Urinary bladder (tissue), 4 donors: ENCODE results near the gene SLC30A3. TPM values are rescaled to one million over a fixed set of nuclear protein-coding genes. Genes with fewer than 3 reads are reported as not detected.
"Not testable (repeated sequence)": the region's sequence is repeated elsewhere in the genome, so short reads cannot be mapped to it uniquely, and the experiment has no call there.

ENCODE experiments used
- DNase-seq: peaks from one replicate; pipeline ENCODE4 v3.0.0-alpha.2; 2015; ENCODE audit errors: extremely low spot score
- H3K27ac ChIP-seq: one replicate; pipeline ENCODE4 v1.5.1; 2013; ENCODE audit warnings: low read depth, mild to moderate bottlenecking, moderate library complexity
- H3K36me3 ChIP-seq: one replicate; pipeline ENCODE4 v1.6.1; 2013; ENCODE audit warnings: mild to moderate bottlenecking, moderate library complexity; ENCODE audit not compliant: insufficient read depth
- H3K4me1 ChIP-seq: one replicate; pipeline ENCODE4 v1.6.1; 2013; ENCODE audit warnings: mild to moderate bottlenecking, moderate library complexity; ENCODE audit not compliant: insufficient read depth
- H3K4me3 ChIP-seq: one replicate; pipeline ENCODE4 v1.5.1; 2013; ENCODE audit warnings: low read depth, low read length
- WGBS: extraction: QIAGEN DNeasy Blood & Tissue Kit; methylation state at CpG from one replicate; pipeline ENCODE4 v1.1.7; 2013; 5-methylcytosine and 5-hydroxymethylcytosine counted together
- polyA plus RNA-seq: library from polyadenylated mRNA; stranded (reverse); fragments of 200-250 nt; gene quantifications from one replicate; pipeline ENCODE4 v1.2.3, GENCODE V29; 2013
- total RNA-seq: library from RNA; depleted of rRNA; stranded (reverse); fragments of >200 nt; gene quantifications from one replicate; pipeline ENCODE4 v1.2.3, GENCODE V29; 2014
- donor health status: healthy with polysubstance abuse.
- donor health status: healthy.

The SLC30A3 gene
- total and polyA plus RNA-seq, 2 donors: 0.04 to 0.53 TPM

DNA sequence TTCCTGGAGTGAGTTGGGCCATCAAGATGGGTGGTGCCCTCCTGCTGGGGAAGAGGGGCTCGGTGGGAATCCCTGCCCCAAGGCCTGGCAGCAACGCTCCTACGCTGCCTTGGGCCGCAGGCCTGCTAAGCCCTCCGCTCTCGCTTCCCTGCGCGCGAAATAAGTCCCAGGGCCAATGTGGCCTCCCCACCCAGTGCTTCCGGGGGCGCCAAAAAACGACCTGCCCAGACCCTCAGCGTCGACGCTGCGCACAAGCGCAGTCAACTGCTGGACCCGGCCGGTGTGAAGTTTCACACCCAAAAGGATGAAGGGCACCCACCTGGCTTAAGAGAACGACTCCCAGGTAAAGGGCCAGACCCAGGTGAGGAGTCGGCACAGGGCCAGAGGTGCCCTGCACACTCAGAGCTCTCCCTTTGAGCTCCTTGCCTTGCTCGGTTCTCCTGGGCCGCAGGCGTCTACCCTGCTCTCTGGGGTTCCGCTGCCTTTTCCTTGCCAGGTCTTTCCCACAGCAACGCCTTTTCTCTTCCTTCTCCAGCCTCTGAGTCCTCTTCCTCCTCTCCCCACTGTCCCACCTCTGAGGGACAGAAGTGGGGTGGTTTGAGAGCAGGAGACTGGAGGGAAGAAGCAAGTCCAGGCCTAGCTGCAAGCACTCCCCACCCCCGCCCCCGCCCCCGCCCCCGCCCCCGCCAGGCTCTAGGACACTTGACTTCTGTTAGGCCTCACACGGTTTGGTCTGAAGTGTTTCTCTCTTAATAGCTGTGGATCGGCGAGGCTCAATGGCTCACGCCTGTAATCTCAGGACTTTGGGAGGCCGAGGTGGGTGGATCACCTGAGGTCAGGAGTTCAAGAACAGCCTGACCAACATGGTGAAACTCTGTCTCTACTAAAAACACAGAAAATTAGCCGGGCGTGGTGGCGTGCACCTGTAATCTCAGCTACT is 12.6 kb upstream of the SLC30A3 start, which contains the start of gene DNAJC5G:
TSS of gene DNAJC5G (plus strand) at position 223 of the 940 bp plus-strand sequence. CDS start 1,296 bp downstream, outside the sequence.
- H3K4me1 ChIP-seq: no peaks in the 10 kb centered on the region
- 80% methylated on average over 39 of the region's 39 CpGs for WGBS
- H3K36me3 ChIP-seq: no peaks in the 10 kb centered on the region
- H3K27ac ChIP-seq: no peak within 1 kb of the TSS
- no peak for DNase-seq
- H3K4me3 ChIP-seq: no peak within 1 kb of the TSS

DNA sequence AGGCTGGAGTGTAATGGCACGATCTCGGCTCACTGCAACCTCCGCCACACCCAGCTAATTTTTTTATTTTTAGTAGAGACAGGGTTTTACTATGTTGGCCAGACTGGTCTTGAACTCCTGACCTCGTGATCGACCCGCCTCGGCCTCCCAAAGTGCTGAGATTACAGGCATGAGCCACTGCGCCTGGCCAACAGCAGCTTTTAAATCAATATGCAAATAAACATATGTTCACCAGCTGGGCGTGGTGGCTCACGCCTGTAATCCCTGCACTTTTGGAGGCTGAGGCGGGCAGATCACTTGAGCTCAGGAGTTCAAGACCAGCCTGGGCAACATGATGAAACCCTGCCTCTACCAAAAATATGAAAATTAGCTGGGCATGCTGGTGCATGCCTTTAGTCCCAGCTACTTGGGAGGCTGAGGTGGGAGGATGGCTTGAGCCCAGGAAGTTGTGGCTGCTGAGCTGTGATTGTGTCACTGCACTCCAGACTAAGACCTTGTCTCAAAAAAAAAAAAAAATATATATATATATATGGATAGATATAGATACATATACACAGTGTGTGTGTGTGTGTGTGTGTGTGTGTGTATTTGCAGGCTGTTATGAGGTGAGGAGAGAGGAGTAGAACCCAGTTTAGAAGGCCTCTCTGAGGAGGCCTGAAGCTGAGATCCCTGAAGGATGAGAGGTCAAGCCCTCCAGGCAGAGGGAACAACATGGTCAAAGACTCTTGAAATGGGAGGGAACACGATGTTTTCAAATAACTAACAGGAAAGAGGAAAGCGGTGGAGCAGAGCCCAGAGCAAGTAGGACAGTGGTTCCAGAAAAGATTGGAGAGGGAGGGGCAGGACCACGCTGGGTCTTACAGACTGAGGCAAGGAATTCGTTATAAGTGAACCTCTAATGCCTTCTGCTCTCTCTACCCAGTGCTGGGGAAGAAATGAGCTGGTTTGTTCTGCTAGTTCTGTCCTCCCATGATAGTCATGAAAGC is 10.0 kb upstream of the SLC30A3 start:
- H3K4me3 ChIP-seq, H3K27ac ChIP-seq, DNase-seq, H3K36me3 ChIP-seq, H3K4me1 ChIP-seq: not testable (repeated sequence)
- WGBS: 71% methylated on average over 15 of the region's 15 CpGs

DNA sequence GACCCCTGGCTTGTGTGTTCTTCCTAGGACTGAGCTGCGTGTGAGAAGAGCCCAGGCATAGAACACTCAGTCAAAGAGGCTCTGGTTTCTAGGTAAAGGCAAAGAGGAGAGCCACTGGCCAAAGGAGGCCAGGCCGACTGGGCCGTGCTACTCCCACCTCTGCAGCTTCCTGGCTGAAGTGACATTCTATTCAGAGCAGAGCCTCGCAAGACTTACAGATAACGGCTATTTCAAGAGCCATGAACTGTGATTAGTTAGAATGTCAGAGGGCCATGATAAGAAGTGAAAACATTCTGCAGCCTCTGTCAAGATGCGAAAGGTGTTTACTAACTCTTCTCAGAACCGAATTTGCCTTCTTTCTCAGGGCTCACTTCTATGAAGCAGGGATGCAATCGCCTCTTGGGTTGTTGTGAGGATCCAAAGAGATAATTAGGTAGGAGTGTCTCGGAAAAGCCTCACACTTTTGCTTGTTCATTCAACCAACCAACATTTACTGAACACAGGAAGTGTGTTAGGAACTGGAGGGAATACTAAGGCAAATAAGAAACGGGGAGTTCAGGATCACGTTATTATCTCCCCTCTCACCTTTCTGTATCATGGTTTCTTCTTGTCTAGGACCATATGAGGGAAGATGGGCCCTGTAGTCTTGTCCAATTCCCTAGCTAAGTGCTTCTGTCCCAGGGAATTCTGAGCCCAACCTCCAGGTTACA is 8.9 kb upstream of the SLC30A3 start:
- Histone ChIP-seq H3K27ac (no peak overlapping the region), H3K36me3 (no peaks in the 10 kb centered on the region), H3K4me1 (no peaks in the 10 kb centered on the region), H3K4me3 (no peak overlapping the region)
- DNase-seq: no peak
- WGBS: 50% methylated on average over 11 of the region's 11 CpGs

DNA sequence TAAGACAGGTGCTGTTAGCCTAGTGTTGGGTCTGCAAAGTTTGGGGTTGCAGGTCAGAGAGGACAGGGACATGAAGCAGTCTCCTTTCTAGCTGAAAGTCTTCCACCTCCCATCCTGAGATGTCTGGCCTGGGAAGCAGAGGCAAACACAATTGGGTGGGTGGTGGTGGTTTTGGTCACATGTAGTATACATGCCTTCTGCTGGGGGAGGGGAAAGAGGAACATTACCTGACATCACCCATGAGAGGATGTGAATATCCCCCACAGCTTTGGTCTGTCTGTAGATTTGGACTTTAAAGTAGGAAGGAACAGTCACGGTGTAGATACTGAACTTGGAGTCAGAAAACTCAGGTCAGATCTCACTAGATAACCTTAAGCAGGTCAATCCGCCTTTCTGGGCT is 7.8 kb upstream of the SLC30A3 start:
- 63% methylated on average over 2 of the region's 2 CpGs for WGBS
- Histone ChIP-seq H3K27ac (no peak overlapping the region), H3K4me3 (no peak overlapping the region), H3K4me1 (no peaks in the 10 kb centered on the region), H3K36me3 (no peaks in the 10 kb centered on the region)
- DNase-seq: no peak

DNA sequence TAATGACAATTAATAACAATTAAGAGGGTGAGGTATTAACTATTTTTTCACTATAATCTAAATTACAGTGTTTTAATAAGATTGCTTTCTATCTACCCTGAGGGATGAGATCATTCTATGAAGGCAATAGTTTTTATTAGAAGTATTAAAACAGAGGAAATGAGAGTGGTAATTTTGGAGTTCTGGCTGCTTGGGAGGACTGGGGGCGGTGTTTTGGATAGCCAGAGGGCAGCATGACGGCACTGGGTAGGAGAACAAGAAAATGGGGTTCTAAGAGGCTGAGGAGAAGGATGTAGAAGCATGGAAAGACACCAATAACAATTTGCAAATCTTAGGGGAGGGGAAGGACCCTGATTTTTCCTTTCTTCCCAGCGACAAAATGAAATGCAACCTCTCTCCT is 7.3 kb upstream of the SLC30A3 start:
- no peak for DNase-seq
- WGBS: 72% methylated on average over 3 of the region's 3 CpGs
- Histone ChIP-seq H3K4me1 (no peaks in the 10 kb centered on the region), H3K4me3 (no peak overlapping the region), H3K27ac (no peak overlapping the region), H3K36me3 (no peaks in the 10 kb centered on the region)

DNA sequence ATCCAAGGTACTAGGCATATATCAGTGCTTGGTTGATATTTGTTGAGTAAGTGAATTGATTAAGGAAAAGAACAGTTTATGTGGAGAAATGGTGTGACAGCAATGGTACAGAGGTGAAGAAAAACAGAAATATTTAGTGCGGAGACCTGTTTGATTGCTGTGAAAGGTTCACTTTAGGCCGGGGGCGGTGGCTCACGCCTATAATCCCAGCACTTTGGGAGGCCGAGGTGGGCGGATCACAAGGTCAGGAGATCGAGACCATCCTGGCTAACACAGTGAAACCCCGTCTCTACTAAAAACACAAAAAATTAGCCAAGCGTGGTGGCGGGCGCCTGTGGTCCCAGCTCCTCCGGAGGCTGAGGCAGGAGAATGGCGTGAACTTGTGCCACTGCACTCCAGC is 5.4 kb upstream of the SLC30A3 start:
- 90% methylated on average over 13 of the region's 13 CpGs for WGBS
- H3K4me3 ChIP-seq, H3K36me3 ChIP-seq, H3K27ac ChIP-seq, DNase-seq, H3K4me1 ChIP-seq: not testable (repeated sequence)

DNA sequence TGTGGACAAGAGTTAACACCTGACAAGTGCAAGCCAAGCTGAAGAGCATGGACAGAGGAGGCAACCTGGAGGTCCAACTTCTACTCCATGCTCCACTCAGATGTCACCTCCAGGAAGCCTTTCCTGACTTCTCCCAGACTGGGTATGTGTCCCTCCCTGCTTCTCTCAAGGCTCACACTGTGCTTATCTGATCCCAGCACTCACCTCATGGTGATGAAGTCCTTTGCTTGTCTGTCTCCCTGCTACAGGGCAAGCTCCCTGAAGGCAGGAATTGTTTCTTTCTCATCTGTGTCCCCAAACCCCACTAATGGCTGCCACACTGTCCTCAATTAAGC is 2.7 kb upstream of the SLC30A3 start:
- no peak for DNase-seq
- H3K36me3 ChIP-seq: no peaks in the 10 kb centered on the region
- H3K4me3 ChIP-seq: no peak overlapping the region
- H3K4me1 ChIP-seq: no peaks in the 10 kb centered on the region
- H3K27ac ChIP-seq: no peak overlapping the region

DNA sequence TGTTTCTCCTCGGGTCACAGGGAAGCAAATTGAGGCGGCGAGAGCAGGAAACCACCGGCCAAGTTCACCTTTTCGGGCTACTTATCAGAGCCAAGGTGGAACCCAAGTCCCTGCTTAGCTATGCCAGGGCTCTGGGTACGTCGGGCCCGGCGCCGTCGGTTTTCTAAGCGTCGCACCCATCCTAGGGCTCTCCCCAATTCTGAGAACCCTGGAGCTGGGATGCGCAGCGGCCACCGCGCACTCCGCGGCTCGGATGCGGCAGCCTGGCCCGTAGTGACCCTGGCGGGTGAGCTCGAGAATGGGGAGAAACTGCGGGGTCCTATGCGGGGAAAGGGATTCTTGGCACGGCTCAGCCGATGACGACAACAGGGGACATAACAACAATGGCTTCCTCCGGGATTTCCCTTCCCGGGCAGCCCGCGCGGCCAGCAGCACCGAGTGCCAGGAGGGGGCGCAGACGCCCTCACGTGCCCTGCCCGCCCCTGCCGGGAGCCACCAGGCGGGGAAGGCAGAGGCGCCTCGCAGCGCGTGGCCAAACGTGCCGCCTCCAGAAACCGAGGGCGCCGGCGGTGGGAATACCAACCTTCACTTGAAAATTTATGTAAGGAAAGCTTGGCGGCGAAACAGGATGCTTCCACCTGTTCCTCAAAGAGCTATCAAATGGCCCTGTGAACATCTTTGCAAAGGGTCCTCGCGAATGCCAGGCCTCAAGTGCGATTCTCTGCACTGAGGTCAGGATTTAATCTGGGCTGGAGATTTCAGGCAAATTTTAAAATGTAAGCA is 2.1 kb upstream of the SLC30A3 start:
- no peak for DNase-seq
- Histone ChIP-seq H3K4me1 (no peaks in the 10 kb centered on the region), H3K27ac (no peak overlapping the region), H3K4me3 (no peak overlapping the region), H3K36me3 (no peaks in the 10 kb centered on the region)
- WGBS: 3% methylated on average over 56 of the region's 56 CpGs

DNA sequence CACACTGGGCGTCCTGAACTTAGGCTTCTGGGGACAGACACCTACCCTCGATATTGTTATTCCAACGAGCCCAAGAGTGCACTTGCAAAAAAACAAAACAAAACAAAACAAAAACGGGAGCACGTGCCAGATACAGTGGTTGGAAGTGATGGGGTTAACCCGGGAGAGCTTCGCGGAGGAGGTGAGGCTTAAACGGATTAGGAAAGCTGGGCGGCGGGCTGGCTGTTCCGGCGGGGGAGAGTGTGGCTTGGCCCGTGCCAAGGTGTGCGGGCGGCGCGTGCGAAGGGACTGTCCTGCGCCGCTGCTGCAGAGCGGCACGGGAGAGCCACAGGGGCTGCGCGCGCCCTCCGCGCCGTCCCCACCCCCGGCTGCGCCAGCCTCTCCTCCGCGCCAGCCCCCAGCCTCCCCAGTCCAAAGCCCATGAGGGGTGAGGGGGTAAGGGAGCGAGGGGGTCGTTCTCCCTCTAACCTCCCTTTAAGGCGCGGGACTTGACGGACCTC is 1.5 kb upstream of the SLC30A3 start:
- Histone ChIP-seq H3K36me3 (no peaks in the 10 kb centered on the region), H3K4me3 (no peak overlapping the region), H3K27ac (no peak overlapping the region), H3K4me1 (no peaks in the 10 kb centered on the region)
- DNase-seq: no peak
- under 1% methylated on average over 38 of the region's 38 CpGs for WGBS

DNA sequence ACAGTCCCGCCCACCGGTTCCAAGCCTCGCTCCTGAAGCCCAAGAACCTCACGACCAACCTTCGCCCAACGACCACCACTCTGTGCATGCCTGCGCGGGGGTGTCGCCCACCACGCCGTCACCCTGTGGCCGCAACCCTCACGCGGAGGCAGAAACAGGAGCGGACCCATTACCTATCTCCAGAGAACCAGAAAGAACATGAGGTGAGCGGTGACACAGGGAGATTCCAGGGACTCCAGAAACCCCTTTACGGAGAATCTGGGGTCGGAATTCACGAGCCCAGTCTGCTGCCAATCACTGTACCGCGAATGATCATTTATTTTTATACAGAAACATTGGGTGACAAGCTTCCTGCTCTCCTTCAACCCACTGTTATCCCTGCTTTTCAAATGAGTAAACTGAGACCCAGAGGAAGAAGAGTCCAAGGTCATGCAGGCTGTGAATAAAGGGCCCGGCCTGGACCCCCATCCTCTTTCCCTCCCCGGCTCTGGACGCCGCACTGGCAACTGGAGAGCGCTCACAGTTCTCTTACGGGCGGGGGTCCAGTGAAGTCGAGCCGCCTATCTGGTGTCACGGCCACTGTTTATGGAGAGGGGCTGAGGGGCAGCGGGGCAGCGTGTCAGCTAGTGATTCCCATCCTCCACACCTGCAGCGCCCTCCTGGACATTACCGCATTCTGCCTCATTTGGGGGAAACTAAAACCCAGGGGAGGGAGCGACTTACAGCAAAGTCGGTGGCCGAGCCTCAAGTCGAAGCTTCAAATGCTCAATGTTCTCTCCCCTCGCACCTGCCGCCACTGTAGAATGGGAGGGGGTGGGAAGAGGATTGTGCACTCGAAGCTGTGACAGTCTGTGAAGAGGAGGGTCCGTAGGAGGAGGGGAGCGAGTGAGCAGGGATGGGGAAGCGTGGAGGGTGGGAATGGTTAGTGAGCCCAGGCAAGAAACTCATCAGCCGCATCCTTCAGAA is 723 bp upstream of the SLC30A3 start:
- Histone ChIP-seq H3K27ac (no peak overlapping the region), H3K4me1 (no peaks in the 10 kb centered on the region), H3K36me3 (no peaks in the 10 kb centered on the region), H3K4me3 (peak overlapping the region; percentile 46)
- 1% methylated on average over 46 of the region's 46 CpGs for WGBS
- DNase-seq: no peak

DNA sequence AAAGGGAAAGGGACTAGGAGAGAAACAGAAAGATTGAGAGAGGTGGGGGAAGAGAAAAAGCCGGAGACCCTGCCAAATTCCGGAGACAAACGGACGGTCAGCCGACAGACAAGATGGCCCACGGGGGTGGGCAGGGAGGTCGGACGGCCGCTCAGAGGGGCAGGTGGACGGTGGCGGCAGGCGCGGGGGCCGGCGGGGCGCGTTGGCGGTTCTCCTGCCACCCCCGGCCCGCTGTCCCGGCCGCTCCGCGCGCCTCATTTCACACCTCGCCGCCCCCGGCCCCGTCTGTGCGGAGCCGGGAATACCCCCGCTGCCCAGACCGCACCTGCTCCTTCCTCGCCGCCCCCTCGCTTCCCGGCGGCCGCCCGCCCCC is 935 bp downstream of the SLC30A3 start:
- WGBS: 3% methylated on average over 40 of the region's 40 CpGs
- Histone ChIP-seq H3K4me3 (peak overlapping the region; percentile 46), H3K4me1 (no peaks in the 10 kb centered on the region), H3K36me3 (no peaks in the 10 kb centered on the region), H3K27ac (no peak overlapping the region)
- no peak for DNase-seq
